ENCODE measurements around the gene SLC35F3. TPM values are rescaled to one million over a fixed set of nuclear protein-coding genes. Genes with fewer than 3 reads are reported as not detected.

The SLC35F3 gene
- total RNA-seq, 1 donor from 2014 or later, result 0.08 TPM

DNA sequence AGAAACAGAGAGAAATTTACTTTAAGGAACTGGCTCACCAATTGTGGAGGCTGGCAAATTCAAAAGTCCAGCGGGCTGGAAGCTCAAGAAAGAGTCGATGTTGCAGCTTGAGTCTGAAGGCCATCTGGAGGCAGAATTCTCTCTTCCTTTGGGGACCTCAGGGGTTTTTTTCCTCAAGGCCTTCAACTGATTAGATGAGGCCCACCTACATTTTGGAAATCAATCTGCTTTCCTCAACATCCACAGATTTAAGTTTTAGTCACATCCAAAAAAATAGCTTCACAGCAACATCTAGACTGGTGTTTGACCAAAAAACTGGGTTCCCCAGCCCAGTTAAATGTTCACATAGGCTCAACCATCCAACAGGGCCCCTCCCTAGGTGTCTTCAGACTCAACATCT lies 114.9 kb downstream of the SLC35F3 start:
- DNase-seq (ENCODE audit: low spot score) (no peak), ATAC-seq (no peak)

DNA sequence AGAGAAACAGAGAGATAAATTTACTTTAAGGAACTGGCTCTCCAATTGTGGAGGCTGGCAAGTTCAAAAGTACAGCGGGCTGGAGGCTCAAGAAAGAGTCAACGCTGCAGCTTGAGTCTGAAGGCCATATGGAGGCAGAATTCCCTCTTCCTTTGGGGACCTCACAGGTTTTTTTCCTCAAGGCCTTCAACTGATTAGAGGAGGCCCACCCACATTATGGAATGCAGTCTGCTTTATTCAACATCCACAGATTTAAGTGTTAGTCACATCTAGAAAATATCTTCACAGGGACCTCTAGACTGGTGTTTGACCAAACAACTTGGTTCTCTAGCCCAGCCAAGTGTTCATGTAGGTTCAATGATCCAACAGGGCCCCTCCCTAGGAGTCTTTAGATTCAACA lies 117.8 kb downstream of the SLC35F3 start:
- ATAC-seq (no peak), DNase-seq (ENCODE audit: low spot score) (no peak)

- DNase-seq (ENCODE audit: low spot score), result no peak
- no peak for ATAC-seq
These were observed 135.1 kb downstream of the SLC35F3 start for GRCh38 chr1:234039603-234040002.

GRCh38 chr1:234040446-234041317 lies 136.2 kb downstream of the SLC35F3 start:
- no peak for DNase-seq (ENCODE audit: low spot score)
- ATAC-seq, result no peak

DNA sequence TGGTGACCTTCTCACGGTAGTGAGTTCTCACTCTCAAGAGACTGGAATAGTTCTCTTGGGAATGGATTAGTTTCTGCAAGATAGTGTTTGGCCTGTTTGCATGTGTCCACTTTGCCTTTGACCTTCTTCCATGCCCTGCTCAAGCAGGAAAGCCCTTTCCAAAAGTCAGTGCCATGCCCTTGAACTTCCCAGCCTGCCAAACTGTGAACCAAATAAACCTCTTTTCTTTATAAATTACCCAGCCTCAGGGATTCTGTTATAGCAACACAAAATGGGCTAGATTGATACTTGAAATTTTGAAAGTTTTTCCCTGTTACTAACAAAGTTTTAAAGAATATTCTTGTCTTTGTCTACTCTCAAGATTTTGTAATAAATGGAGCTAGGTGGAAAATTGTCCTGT lies 139.6 kb downstream of the SLC35F3 start:
- no peak for ATAC-seq
- DNase-seq (ENCODE audit: low spot score), result no peak

DNA sequence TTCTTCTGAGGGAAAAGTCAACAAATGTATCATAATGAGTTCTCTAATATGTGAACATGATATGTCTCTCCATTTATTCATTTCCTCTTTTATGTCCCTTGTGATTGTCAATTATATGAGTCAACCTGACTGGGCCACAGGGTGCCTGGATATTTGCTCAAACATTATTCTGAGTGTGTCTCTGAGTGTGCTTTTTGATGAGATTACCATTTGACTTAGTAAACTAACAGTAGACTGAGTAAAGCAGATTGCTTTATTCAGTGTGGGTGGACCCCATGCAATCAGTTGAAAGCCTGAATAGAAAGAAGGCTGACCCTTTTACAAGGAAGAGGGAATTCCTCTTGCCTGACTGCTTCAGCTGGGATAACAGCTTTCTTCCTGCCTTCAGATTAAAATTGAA lies 142.6 kb downstream of the SLC35F3 start:
- DNase-seq (ENCODE audit: low spot score) (no peak), ATAC-seq (no peak)

DNA sequence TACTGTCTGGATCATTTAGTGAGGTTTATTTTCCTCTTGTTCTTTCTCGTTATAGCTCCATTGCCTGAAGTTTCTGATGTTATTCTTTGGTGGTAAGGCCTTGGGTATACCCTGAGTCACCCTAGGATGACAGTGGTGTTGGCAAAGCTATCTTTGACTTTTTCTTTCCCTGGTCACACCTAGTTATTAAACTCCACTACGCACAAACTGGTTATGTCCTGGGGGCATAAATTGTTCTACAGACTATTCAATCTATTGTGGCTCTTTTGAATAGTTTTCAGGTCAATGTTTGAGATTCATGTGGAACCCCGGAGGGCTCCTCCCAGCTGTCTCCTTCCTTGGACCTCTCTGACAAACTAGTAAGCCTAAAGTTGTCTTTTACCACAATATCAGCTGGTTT lies 157.7 kb downstream of the SLC35F3 start:
- ATAC-seq (no peak), DNase-seq (ENCODE audit: low spot score) (no peak)

- peak; percentile 76 for DNase-seq (ENCODE audit: low spot score)
- peak; percentile 95 for ATAC-seq
These were observed 161.4 kb downstream of the SLC35F3 start for GRCh38 chr1:234065794-234066447.

DNA sequence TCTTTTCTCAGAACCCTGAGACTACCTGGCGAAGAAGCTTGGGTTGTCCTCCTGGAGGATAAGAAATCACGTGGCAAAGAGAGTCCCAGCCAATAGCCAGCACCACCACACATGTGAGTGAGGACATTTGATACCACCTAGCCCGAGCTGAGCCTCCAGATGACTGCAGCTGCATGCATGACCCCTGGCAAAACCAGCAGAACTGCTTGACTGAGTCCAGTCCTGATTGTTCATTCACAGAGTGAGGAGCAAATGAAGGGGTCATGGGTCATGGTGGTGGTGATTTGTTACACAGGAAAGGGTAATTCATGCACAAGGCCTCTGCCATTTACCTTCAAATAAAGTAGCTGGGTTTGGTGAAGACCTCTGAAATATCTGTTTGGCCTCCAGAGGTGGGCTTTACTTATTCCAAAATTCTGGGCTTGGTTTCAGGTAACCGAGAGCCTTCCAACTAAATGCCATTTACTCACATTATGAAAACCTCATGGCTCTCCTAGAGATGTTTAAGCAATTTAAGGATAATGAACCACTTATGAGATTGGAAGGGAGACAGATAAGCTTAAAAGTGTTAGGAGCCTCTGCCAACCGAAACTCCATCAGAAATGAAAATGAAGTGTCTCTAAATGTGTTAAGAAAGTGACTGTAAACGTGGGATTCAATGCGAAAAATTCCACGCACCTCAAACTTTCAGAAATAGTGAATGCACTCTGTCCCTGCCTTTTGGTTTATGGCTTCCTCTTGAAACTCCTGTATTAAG lies 163.3 kb downstream of the SLC35F3 start:
- ATAC-seq (no peak), DNase-seq (ENCODE audit: low spot score) (no peak)

DNA sequence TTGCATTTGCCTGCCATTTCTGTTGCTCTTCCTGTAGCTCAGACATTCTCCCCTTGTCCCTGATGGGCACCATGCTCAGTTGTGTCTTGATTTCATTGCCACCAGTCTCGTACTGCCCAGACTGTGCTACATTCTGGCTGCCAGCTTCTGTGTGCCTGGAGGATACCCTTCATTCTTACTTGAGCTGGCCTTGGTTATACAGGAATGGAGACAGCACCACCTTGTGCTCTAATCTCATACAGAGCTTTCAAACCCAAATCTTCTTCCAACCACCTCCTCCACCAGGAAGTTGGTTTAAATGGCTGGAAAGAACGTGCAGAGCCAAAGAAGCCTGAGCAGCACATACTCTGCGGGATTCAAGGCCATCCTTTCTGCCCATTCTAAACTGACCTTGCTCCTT lies 165.3 kb downstream of the SLC35F3 start:
- ATAC-seq (peak; percentile 52), DNase-seq (ENCODE audit: low spot score) (no peak)

GRCh38 chr1:234072793-234073192 lies 168.3 kb downstream of the SLC35F3 start:
- no peak for DNase-seq (ENCODE audit: low spot score)
- ATAC-seq, result no peak

DNA sequence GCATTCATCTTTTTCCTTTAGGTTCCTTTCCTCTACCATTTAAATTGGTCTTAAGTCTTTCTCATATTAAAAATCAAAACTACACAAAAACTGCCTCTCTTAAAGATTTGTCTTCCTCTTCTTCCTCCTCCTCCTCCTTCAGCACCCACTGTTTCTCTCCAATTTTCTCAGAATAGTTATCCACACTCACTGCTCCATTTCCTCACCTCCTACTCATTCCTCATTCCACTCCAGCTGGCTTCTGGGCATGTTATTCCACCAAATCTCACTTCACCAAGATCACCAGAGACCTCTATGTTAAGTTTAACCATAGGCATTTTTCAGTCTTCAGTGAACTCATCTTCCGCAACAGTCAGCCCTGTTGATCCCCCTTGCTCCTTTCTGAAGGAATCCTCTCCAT lies 173.7 kb downstream of the SLC35F3 start:
- ATAC-seq, result no peak

GRCh38 chr1:234079896-234080295 lies 175.4 kb downstream of the SLC35F3 start:
- no peak for ATAC-seq
- no peak for DNase-seq (ENCODE audit: low spot score)

More for the DNA sequence above, 173.7 kb downstream of the SLC35F3 start:
- no peak for DNase-seq (ENCODE audit: low spot score)

- ATAC-seq (no peak), DNase-seq (ENCODE audit: low spot score) (no peak)
These were observed 179.0 kb downstream of the SLC35F3 start for GRCh38 chr1:234083460-234083859.

- no peak for ATAC-seq
- no peak for DNase-seq (ENCODE audit: low spot score)
These were observed 184.9 kb downstream of the SLC35F3 start for GRCh38 chr1:234089396-234089795.

- DNase-seq (ENCODE audit: low spot score) (no peak), ATAC-seq (no peak)
These were observed 186.0 kb downstream of the SLC35F3 start for GRCh38 chr1:234090212-234091064.

- no peak for DNase-seq (ENCODE audit: low spot score)
- no peak for ATAC-seq
These were observed 186.6 kb downstream of the SLC35F3 start for GRCh38 chr1:234091065-234091401.

- DNase-seq (ENCODE audit: low spot score) (no peak), ATAC-seq (no peak)
These were observed 187.4 kb downstream of the SLC35F3 start for GRCh38 chr1:234091876-234092275.

- DNase-seq (ENCODE audit: low spot score), result no peak
- no peak for ATAC-seq
These were observed 188.6 kb downstream of the SLC35F3 start for GRCh38 chr1:234093107-234093506.

DNA sequence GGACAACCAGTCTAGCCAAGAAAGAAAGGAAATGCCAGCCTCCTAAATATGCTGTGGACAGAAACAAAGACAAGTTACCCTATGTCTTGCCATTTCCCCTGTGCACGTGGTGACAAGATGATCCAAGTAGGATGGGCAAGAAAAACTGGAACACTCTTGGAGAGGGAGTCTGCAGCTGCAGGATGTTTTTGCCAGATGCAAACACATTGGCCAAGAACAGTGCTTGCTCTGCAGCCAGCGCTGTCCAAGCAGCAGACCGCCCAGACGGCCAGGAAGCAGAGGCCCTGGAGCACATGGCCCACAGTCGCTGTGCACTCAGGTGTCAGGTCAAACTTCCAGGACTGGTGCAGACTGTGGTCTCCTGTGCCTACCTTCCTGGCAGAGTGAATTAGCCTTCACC lies 189.3 kb downstream of the SLC35F3 start:
- ATAC-seq, result no peak
- DNase-seq (ENCODE audit: low spot score), result no peak

GRCh38 chr1:234094172-234094571 lies 189.7 kb downstream of the SLC35F3 start:
- DNase-seq (ENCODE audit: low spot score), result no peak
- ATAC-seq, result no peak

Data from left lobe of liver (tissue), 2 donors.